ENCODE data around the gene CCDC50. TPM values are rescaled to one million over a fixed set of nuclear protein-coding genes. Genes with fewer than 3 reads are reported as not detected.

Gene CCDC50
- 96.2 and 195 TPM in 2 replicates for total RNA-seq

GRCh38 chr3:191328962-191329653 lies at the start of gene CCDC50:
Gene CCDC50, plus strand, starts transcription at chr3:191329394. Its CDS starts 281 bp downstream, at chr3:191329675.

DNA sequence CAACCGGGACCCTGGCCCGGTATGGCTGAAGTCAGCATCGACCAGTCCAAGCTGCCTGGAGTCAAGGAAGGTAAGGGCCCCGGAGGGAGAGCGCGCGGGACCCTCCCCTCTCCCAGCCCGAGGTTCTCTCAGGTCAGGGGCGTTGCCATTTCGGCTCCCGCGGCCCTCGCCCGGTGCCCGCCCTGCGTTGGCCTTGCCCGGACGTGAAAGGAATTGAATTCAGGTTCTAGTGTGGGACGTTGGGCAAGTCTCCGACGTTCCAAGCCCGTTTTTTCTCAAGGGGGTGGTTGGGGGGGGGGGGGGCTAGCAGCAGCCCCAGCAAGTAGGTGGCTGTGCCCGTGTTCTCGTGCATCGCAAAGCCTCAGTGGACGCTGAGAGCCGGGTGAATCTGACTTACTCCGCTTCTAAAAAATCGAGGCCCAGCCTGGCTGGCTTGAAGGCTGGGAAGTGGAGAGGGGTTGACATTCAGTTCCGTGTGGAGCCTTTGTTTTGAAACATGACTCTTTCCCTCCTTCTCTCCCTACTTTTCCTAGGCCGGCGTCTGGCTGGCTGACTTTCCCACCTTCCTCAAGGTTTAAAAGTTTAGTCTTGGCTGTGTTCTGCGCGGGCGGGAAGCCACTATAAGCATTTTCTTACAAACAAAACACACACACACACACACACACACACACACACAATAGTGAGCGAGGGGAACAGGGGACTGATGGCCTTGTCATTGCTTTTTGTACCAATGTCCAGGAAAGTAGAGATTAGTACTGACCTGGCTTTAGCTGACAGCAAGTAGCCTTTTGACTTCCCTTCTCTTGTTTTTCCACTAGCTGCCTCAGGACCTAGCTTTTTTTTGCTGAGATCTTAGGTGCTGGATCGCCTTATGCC lies 698 bp downstream of the CCDC50 start, which contains the start of gene UTS2B:
Gene UTS2B (minus strand): TSS at position 873 of the 876 bp plus-strand sequence. CDS start 48,337 bp downstream, outside the sequence.

Other genes with a start within 250 kb of the CCDC50 start
- gene OSTN, start 130.2 kb upstream of the CCDC50 start, total RNA-seq = 0.49 TPM in 1 of 2 replicates, not detected in the other
- gene UTS2B, start 1.1 kb downstream of the CCDC50 start, total RNA-seq = 0.32 and 1.1 TPM in 2 replicates
- not detected in 2 replicates for gene PYDC2, start 131.8 kb downstream of the CCDC50 start, total RNA-seq